ENCODE measurements around the gene SEPHS2.

- no peak for TF ChIP-seq CTCF (conservative IDR thresholded peaks at IDR 0.05; ENCODE audit: low read depth, low read length)
- TF ChIP-seq EZH2 (IDR thresholded peaks at IDR 0.05; ENCODE audit: low read length, unreplicated experiment), result no peak
- no peak for TF ChIP-seq EZH2phosphoT487 (IDR thresholded peaks at IDR 0.05; ENCODE audit: borderline replicate concordance, low read length)
Observed at GRCh38 chr16:30407102-30407803, 38.4 kb downstream of the SEPHS2 start, which contains the start of gene ZNF771.
